ENCODE results near the gene MFRP.

MFRP gene

DNA sequence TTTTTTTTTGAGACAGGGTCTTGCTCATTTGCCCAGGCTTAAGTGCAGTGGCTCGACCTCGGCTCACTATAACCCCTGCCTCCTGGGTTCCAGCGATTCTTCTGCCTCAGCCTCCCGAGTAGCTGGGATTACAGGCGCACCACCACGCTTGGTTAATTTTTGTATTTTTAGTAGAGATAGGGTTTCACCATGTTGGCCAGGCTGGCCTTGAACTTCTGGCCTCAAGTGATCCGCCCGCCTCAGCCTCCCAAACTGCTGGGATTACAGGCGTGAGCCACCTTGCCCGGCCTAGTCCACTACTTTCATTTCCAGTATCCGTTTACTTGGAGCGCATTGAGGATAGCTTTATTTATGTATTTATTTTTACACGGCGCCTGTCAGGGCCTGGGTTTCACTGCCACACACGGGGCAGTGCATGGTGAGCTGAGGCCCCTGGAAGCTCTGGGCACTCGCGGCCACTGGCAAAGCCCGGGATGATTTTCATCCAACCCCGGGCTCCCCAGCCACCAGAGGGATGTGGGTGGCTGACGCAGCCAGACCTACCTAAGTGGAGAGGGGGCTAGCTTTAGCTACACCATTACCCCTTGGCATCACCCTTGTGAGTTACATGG is 23.5 kb downstream of the MFRP start:
- no peak overlapping the region for H3K4me3 ChIP-seq (ENCODE audit: low read length)
- no peak for DNase-seq (ENCODE audit: low read depth)
- TF ChIP-seq, protein P1, sequence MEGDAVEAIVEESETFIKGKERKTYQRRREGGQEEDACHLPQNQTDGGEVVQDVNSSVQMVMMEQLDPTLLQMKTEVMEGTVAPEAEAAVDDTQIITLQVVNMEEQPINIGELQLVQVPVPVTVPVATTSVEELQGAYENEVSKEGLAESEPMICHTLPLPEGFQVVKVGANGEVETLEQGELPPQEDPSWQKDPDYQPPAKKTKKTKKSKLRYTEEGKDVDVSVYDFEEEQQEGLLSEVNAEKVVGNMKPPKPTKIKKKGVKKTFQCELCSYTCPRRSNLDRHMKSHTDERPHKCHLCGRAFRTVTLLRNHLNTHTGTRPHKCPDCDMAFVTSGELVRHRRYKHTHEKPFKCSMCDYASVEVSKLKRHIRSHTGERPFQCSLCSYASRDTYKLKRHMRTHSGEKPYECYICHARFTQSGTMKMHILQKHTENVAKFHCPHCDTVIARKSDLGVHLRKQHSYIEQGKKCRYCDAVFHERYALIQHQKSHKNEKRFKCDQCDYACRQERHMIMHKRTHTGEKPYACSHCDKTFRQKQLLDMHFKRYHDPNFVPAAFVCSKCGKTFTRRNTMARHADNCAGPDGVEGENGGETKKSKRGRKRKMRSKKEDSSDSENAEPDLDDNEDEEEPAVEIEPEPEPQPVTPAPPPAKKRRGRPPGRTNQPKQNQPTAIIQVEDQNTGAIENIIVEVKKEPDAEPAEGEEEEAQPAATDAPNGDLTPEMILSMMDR (IDR thresholded peaks at IDR 0.05; ENCODE audit: insufficient read depth, low read depth, low read length, missing control alignments): no peak

DNA sequence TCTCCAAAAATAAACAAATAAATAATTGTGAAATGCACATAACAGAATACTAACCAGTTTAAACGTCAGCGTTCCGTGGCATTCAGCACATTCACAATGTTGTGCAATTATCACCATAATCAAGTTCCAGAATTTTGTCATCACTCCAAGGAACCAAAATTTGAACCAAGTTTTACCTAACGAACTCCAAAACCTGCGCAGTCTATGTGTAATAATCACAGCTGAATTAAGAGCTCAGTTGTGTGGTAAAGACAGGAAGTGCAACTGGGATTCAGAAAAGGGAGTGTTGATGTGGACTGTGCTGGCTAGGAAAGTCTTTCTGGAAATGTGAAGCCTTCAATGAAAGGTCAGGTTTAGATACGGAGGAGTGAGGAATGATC is 24.2 kb downstream of the MFRP start:
- TF ChIP-seq, protein P1 (IDR thresholded peaks at IDR 0.05; ENCODE audit: insufficient read depth, low read depth, low read length, missing control alignments): peak; percentile 6
- no peak overlapping the region for H3K4me3 ChIP-seq (ENCODE audit: low read length)
- no peak for DNase-seq (ENCODE audit: low read depth)

DNA sequence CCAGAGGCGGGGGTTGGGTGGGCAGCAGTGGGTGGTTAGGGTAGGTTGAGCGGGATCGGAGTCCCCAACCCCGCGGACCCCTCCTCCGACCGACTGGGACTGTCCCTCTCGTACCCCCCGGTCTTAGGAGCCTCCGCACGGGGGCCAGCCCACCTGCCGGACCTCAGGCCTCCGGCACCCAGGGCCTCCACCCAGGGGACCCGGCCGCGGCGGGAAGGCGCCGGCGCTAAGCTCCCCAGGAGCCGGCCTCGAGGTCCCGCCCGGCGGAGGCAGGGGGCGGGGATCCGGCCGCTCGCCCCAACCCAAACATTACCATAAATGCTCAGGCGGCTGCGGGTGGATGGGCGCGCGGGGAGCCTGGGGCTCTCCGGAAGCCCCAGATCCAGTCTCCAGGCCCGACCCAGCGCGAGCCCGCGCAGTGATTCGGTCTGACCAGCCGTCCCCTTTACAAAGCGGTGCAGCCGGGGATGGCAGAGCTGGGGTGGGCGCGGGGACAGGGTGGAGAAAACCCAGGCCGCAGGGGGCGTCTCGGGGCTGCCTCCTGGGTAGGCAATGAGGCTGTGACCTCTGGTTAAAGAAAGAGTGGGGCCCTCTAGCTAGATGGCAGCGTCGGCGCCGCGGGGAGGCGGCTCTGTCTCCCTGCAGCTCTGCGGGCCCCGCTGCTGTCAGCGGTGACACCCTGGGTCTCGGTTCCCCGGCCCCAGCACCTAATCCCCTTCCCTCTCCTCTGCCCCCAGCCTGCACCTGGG is 25.6 kb downstream of the MFRP start:
- peak; percentile 47 for DNase-seq (ENCODE audit: low read depth)
- TF ChIP-seq, protein P1 (IDR thresholded peaks at IDR 0.05; ENCODE audit: insufficient read depth, low read depth, low read length, missing control alignments): no peak
- peak overlapping the region; percentile 47 for H3K4me3 ChIP-seq (ENCODE audit: low read length)

DNA sequence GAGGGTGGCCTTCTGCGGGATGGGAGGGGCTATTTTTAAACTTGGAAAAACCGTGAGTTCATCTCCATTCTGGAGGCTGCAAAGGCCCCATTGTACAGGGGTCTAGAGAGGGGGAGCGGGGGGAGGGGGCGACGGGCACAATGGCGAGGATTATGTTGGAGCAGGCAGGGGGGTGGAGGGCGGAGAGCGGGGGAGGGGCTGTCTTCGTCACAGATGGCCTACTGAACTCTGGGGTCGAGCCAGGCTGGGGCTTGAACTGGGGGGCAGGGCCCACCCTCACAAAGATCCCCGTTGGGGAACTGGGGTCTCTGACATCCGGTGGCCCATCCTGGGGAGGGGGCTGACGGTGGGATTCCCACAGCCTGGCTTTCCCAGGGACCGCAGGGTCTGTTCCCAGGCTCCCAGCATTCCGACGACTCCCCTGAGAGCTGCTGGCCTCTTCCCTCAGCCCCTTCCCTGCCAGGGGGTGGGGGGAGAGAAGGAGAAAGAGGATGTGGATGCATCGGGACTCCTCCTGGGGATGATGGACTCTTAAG is 26.2 kb downstream of the MFRP start:
- no peak for DNase-seq (ENCODE audit: low read depth)
- peak overlapping the region; percentile 47 for H3K4me3 ChIP-seq (ENCODE audit: low read length)
- TF ChIP-seq, protein P1 (IDR thresholded peaks at IDR 0.05; ENCODE audit: insufficient read depth, low read depth, low read length, missing control alignments): no peak

DNA sequence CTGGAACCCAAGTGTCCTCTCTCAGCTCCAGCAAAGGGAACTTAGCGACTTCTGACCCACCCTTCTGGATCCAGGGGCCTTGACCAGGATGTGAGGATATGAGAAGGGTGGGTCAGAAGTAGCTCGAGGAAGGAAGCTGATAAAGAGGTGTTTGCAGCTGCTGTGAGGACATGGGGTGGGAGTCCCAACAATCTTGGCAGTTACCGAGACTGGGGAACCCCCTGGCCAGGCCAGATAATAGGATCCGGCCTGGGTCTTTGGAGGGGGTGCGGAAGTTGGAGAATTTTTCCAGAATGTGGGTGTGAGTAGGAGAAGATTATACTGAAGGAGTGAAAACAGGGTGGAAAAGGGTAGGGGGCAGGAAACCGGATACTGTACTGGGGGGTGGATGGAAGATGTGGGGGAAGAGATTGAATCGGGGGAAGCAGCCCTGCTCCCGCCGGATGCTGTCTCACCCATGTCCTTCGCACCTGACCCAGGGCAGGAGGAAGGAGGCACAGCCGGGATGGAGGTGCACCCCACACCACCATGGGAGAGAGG is 26.7 kb downstream of the MFRP start:
- TF ChIP-seq, protein P1 (IDR thresholded peaks at IDR 0.05; ENCODE audit: insufficient read depth, low read depth, low read length, missing control alignments): no peak
- no peak for DNase-seq (ENCODE audit: low read depth)
- no peak overlapping the region for H3K4me3 ChIP-seq (ENCODE audit: low read length)

DNA sequence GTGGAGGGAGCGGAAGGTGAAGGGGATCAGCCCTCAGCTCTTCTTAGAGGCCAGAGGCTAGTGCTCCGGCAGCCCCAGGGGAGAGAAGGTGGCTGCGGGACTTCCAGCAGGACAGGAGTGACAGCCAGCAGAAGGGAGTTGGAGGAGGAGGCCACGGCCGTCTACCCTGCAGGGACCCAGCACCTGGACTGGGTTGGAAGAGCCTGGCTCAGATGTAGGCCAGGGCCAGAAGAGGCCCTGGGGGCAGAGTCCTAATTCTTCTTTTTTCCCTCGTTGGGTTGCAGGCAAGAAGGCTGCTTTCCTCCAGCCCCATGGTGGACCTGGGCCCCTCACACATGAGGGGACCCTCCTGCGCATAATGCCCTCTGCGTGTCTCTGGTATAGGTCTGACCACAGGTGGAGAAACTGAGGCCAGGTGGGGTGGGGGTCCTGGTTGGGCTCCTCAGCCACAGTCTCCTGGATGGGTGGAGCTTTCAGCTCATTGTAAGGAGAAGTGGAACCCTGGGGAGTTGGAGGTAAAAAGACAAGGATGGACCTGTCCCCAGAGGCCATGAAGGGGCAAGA is 27.3 kb downstream of the MFRP start:
- H3K4me3 ChIP-seq (ENCODE audit: low read length): no peak overlapping the region
- no peak for DNase-seq (ENCODE audit: low read depth)
- TF ChIP-seq, protein P1 (IDR thresholded peaks at IDR 0.05; ENCODE audit: insufficient read depth, low read depth, low read length, missing control alignments): no peak

Measured in epithelial cell of esophagus (primary cell).